ENCODE results near the gene GNAT1. TPM values are rescaled to one million over a fixed set of nuclear protein-coding genes. Genes with fewer than 3 reads are reported as not detected.

Gene GNAT1
- total RNA-seq, 1 donor from 2014 or later, result not detected

DNA sequence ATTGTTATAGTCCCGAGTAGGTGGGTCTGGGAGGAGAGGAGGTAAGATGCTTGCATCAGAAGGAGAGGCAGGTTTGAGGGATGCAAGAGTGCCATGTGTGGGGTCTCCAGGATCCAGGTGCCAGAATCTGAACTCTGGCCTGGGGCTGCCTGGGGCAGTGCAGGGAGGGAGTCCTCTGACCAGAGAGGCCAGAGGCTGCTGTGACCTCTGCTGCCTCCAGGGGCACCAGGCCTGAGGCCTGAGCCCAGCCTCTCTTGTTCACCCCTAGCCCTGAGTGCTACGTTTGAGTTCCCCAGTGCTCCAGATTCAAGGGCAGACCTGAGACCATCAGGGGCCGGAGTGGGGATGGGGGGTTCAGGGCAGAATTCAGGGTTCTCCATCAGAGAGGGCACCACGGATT is 21.1 kb downstream of the GNAT1 start:
- no peaks in the 10 kb centered on the region for H3K27me3 ChIP-seq (ENCODE audit: control insufficient read depth, insufficient read depth, low read length)
- no peak overlapping the region for H3K4me3 ChIP-seq (ENCODE audit: low read depth, low read length)
- no peaks in the 10 kb centered on the region for H3K36me3 ChIP-seq (ENCODE audit: control insufficient read depth, insufficient read depth, low read length)
- TF ChIP-seq, protein P1, sequence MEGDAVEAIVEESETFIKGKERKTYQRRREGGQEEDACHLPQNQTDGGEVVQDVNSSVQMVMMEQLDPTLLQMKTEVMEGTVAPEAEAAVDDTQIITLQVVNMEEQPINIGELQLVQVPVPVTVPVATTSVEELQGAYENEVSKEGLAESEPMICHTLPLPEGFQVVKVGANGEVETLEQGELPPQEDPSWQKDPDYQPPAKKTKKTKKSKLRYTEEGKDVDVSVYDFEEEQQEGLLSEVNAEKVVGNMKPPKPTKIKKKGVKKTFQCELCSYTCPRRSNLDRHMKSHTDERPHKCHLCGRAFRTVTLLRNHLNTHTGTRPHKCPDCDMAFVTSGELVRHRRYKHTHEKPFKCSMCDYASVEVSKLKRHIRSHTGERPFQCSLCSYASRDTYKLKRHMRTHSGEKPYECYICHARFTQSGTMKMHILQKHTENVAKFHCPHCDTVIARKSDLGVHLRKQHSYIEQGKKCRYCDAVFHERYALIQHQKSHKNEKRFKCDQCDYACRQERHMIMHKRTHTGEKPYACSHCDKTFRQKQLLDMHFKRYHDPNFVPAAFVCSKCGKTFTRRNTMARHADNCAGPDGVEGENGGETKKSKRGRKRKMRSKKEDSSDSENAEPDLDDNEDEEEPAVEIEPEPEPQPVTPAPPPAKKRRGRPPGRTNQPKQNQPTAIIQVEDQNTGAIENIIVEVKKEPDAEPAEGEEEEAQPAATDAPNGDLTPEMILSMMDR (IDR thresholded peaks at IDR 0.05; ENCODE audit: insufficient read depth, low read length, severe bottlenecking), result no peak
- DNase-seq (ENCODE audit: low read depth), result no peak
- FAIRE-seq, result no peak

DNA sequence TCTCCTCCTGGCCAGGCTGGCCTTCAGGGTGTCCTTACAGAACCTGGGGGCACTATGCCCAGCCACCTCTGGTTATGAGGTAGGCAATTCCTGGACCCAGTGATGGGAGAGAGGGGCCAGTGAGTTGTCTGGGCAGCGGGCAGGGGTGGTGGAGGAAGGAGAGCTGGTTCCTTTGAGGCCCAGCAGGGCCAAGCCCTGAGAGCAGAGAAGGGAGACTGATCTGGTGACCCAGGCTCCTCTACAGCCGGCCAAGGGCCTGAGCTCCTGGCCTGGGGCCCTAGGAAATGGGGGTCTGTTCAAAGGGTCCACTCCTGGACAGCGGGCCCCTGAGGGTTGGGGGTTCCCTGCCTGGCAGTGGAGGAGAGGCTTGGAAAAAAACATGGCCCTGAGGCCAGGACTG is 21.6 kb downstream of the GNAT1 start:
- FAIRE-seq, result no peak
- no peaks in the 10 kb centered on the region for H3K27me3 ChIP-seq (ENCODE audit: control insufficient read depth, insufficient read depth, low read length)
- H3K4me3 ChIP-seq (ENCODE audit: low read depth, low read length), result no peak overlapping the region
- TF ChIP-seq, protein P1 (IDR thresholded peaks at IDR 0.05; ENCODE audit: insufficient read depth, low read length, severe bottlenecking), result no peak
- DNase-seq (ENCODE audit: low read depth), result no peak
- H3K36me3 ChIP-seq (ENCODE audit: control insufficient read depth, insufficient read depth, low read length), result no peaks in the 10 kb centered on the region

DNA sequence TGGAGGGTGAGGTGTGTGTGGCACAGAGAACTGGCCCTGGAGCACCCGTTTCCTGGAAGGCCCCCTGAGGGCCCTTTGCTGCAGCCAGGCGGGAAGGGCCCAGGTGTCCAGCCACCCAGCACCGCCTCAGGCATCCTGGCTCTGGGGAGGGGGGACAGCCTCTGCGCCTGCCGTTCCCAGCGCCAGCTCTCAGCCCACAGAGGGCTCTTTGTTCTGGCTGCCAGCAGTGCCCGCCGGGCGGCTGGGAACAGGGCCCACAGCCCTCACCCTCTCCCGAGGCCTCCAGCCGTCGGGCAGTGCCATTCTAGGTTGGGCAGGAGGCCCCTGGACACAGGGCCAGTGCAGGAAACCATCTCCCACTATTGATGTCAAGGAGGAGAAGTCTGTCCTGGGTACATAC is 22.0 kb downstream of the GNAT1 start:
- no peak overlapping the region for H3K4me3 ChIP-seq (ENCODE audit: low read depth, low read length)
- TF ChIP-seq, protein P1 (IDR thresholded peaks at IDR 0.05; ENCODE audit: insufficient read depth, low read length, severe bottlenecking), result no peak
- H3K27me3 ChIP-seq (ENCODE audit: control insufficient read depth, insufficient read depth, low read length), result no peaks in the 10 kb centered on the region
- FAIRE-seq (no peak), DNase-seq (ENCODE audit: low read depth) (no peak)
- no peaks in the 10 kb centered on the region for H3K36me3 ChIP-seq (ENCODE audit: control insufficient read depth, insufficient read depth, low read length)

DNA sequence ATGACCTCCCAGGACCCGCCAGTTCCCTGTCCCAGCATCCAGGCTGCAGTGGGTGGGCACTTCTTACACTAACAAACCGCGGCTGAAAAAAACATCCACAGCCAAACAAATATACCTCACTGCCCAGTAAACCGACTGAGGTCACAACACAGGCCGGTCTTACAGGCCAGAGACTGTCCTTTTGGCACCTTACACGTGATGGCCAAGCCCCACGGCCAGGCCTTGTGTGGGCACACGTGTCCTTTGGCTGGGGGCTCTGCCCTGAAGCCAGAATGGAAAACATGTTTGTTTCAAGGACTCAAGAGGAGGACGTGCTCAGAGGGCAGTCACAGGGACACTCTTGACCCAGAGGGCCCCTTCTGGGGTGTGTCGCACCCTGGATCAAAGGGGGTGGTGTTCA is 23.4 kb downstream of the GNAT1 start:
- Histone ChIP-seq H3K4me3 (ENCODE audit: low read depth, low read length) (no peak overlapping the region), H3K27me3 (ENCODE audit: control insufficient read depth, insufficient read depth, low read length) (no peaks in the 10 kb centered on the region), H3K36me3 (ENCODE audit: control insufficient read depth, insufficient read depth, low read length) (no peaks in the 10 kb centered on the region)
- TF ChIP-seq, protein P1 (IDR thresholded peaks at IDR 0.05; ENCODE audit: insufficient read depth, low read length, severe bottlenecking), result no peak
- DNase-seq (ENCODE audit: low read depth), result no peak
- FAIRE-seq, result no peak

DNA sequence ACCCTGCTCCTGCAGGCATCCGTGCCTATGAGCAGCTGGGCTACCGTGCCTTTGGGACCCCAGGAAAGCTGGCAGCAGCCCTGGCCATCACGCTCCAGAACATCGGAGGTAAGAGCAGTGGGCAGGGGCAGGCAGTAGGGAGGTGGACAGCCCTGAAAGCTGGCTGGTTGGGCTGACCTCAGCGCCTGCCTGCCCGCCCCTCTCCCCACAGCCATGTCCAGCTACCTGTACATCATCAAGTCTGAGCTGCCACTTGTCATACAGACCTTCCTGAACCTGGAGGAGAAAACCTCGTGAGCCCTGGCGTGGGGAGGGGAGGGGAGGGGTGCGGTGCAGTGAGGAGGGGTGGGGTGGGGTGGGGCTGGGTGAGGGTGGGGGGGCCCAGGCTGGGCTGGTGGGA is 24.1 kb downstream of the GNAT1 start:
- TF ChIP-seq, protein P1 (IDR thresholded peaks at IDR 0.05; ENCODE audit: insufficient read depth, low read length, severe bottlenecking), result no peak
- Histone ChIP-seq H3K27me3 (ENCODE audit: control insufficient read depth, insufficient read depth, low read length) (no peaks in the 10 kb centered on the region), H3K4me3 (ENCODE audit: low read depth, low read length) (no peak overlapping the region), H3K36me3 (ENCODE audit: control insufficient read depth, insufficient read depth, low read length) (no peaks in the 10 kb centered on the region)
- FAIRE-seq, result no peak
- DNase-seq (ENCODE audit: low read depth), result no peak

DNA sequence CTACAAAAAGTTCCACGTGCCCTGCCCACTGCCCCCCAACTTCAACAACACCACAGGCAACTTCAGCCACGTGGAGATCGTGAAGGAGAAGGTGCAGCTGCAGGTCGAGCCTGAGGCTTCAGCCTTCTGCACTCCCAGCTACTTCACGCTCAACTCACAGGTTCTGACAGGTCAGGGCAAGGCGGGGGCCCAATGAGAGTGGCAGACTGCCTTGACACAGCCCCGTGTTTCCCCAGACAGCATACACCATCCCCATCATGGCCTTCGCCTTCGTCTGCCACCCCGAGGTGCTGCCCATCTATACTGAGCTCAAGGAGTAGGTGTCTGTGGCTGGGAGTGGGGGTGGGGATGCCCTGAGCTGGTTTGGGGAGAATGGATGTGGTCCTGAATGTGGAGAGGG is 26.3 kb downstream of the GNAT1 start:
- no peak overlapping the region for H3K4me3 ChIP-seq (ENCODE audit: low read depth, low read length)
- DNase-seq (ENCODE audit: low read depth) (peak; percentile 56), FAIRE-seq (peak; percentile 87)
- H3K36me3 ChIP-seq (ENCODE audit: control insufficient read depth, insufficient read depth, low read length), result no peaks in the 10 kb centered on the region
- no peaks in the 10 kb centered on the region for H3K27me3 ChIP-seq (ENCODE audit: control insufficient read depth, insufficient read depth, low read length)
- TF ChIP-seq, protein P1 (IDR thresholded peaks at IDR 0.05; ENCODE audit: insufficient read depth, low read length, severe bottlenecking), result no peak

Measured in bronchial epithelial cell (primary cell).